HepG2 (cell line): ENCODE results near the gene TSEN54. TPM values are rescaled to one million over a fixed set of nuclear protein-coding genes. Genes with fewer than 3 reads are reported as not detected.

Source experiments
- ARHGAP35 ChIP-seq: sonication (generic); formaldehyde crosslinking; IDR thresholded peaks from 2 replicates; pipeline ENCODE4 v1.9.0; 2022; ENCODE audit warnings: mild to moderate bottlenecking, inconsistent platforms, moderate library complexity, missing genetic modification reagents, borderline replicate concordance
- BRD4 ChIP-seq: sonication (generic); formaldehyde crosslinking; IDR thresholded peaks from 2 replicates; pipeline ENCODE4 v1.4.0; 2020; ENCODE audit warnings: missing genetic modification reagents
- CCDC6 ChIP-seq: sonication (generic); formaldehyde crosslinking; IDR thresholded peaks from 2 replicates; pipeline ENCODE4 v1.8.1; 2022; ENCODE audit warnings: mild to moderate bottlenecking, missing genetic modification reagents, moderate library complexity
- EHMT2 ChIP-seq: fragments of 200-600 bp; sonication (generic); IDR thresholded peaks from 2 replicates; pipeline ENCODE4 v1.7.0; 2017; ENCODE audit warnings: antibody characterized with exemption, low read depth, low read length, borderline replicate concordance
- ETV5 ChIP-seq: IDR thresholded peaks from 2 replicates; pipeline ENCODE4 v1.6.1; 2018; ENCODE audit warnings: missing biosample characterization, missing genetic modification reagents, inconsistent platforms, borderline replicate concordance
- GATAD1 ChIP-seq: IDR thresholded peaks from 2 replicates; pipeline ENCODE4 v1.6.1; 2016; ENCODE audit warnings: missing genetic modification reagents, missing compliant biosample characterization
- HBP1 ChIP-seq: IDR thresholded peaks from 2 replicates; pipeline ENCODE4 v1.6.1; 2016; ENCODE audit warnings: low read depth, control low read depth
- HNF4A ChIP-seq: sonication (generic); formaldehyde crosslinking; IDR thresholded peaks from 2 replicates; pipeline ENCODE4 v1.4.0; 2020; ENCODE audit warnings: missing genetic modification reagents
- KAT2B ChIP-seq: fragments of 150-350 bp; IDR thresholded peaks from 2 replicates; pipeline ENCODE4 v1.6.1; 2014; ENCODE audit warnings: low read depth, low read length, borderline replicate concordance
- RELA ChIP-seq: sonication (generic); formaldehyde crosslinking; IDR thresholded peaks from 2 replicates; pipeline ENCODE4 v1.4.0; 2020; ENCODE audit warnings: missing genetic modification reagents
- SAFB2 ChIP-seq: sonication (generic); formaldehyde crosslinking; IDR thresholded peaks from 2 replicates; pipeline ENCODE4 v1.5.1; 2020; ENCODE audit warnings: missing genetic modification reagents, low read depth, mild to moderate bottlenecking, borderline replicate concordance
- SMAD9 ChIP-seq: sonication (generic); formaldehyde crosslinking; IDR thresholded peaks from 2 replicates; pipeline ENCODE4 v1.5.1; 2020; ENCODE audit warnings: mild to moderate bottlenecking, missing genetic modification reagents
- SP1 ChIP-seq, 2 experiments: fragments of 450-650 bp in 1 of 2; sonication (generic) in 1 of 2; formaldehyde crosslinking in 1 of 2; IDR thresholded peaks; 2 replicates each; pipeline versions ENCODE4 v1.4.0 to v1.6.1; 2016 to 2020; ENCODE audit warnings: missing genetic modification reagents in 1 of 2
- THAP7 ChIP-seq: sonication (generic); formaldehyde crosslinking; IDR thresholded peaks from 2 replicates; pipeline ENCODE4 v1.8.1; 2023; ENCODE audit warnings: mild to moderate bottlenecking, missing genetic modification reagents
- ZNF431 ChIP-seq: sonication (generic); formaldehyde crosslinking; IDR thresholded peaks from 2 replicates; pipeline ENCODE4 v1.9.0; 2022; ENCODE audit warnings: missing genetic modification reagents, low read depth, mild to moderate bottlenecking, borderline replicate concordance
- ZNF710 ChIP-seq: sonication (generic); formaldehyde crosslinking; IDR thresholded peaks from 2 replicates; pipeline ENCODE4 v1.5.0; 2020; ENCODE audit warnings: mild to moderate bottlenecking, missing genetic modification reagents, borderline replicate concordance
- ZSCAN21 ChIP-seq: sonication (generic); formaldehyde crosslinking; IDR thresholded peaks from 2 replicates; pipeline ENCODE4 v1.8.0; 2022; ENCODE audit warnings: mild to moderate bottlenecking, missing genetic modification reagents, moderate library complexity, borderline replicate concordance
- polyA plus RNA-seq, 8 experiments: library from polyadenylated mRNA; depleted of rRNA in 3 of 8; stranded (reverse) in 7 of 8; unstranded in 1 of 8; fragments of >200 nt; fragmentation: Illumina TruSeq in 4 of 8; extraction: Trizol in 4 of 8; gene quantifications; 2 replicates each; pipeline versions ENCODE4 v1.2.1 to v1.2.3, GENCODE V29; 2011 to 2016; ENCODE audit warnings: low read depth in 4 of 8, missing spikeins in 1 of 8, mixed read lengths in 1 of 8; ENCODE audit not compliant: insufficient read depth in 1 of 8
- total RNA-seq, 5 experiments: library from RNA; depleted of rRNA; stranded (reverse); fragments of >200 nt; fragmentation: Illumina TruSeq; extraction: Trizol; gene quantifications; 2 replicates each; pipeline ENCODE4 v1.2.3, GENCODE V29; 2016; ENCODE audit warnings: low read depth in 1 of 5

TSEN54 gene
- total and polyA plus RNA-seq, 2 of the 13 experiments (the other 11 are each of a cell fraction or from before 2014, with no cell fraction given): 62.9 to 63.3 TPM

DNA sequence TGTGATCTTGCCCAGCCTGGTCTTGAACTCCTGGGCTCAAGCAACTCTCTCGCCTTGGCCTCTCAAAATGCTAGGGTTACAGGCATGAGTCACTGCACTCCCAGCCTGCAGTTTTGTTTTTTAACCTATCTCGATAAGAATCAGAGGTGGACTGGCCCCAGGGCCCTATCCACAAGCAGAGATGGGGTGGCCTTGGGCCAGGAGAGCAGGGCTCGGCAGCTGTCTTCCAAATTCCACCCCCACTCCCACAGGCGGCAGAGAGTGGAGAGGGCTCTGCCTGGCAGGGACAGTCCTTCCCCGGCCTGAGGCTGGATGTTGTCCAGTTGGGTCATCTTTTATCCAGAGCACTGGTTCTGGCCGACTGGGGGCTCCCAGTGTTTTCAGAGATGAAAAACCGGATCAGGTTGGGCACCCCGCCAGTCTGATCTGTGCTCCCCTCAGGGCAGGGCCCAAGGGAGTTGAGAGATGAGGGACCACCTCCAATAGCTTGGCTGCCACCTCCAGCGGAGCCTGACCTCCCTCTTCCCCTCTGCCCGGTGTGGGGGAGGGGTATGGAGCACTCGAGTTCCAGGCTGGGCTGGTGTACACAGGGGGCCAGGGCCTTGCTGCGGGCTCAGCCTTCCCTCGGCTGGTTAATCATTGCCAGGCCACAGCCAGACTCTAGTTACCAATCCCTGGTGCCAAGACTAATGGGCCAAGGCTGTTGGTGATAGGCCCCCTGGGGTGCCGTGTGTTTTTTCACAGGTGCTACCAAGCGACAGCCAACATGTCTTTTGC, 40.9 kb downstream of the TSEN54 start (continued):
- TF ChIP-seq SMAD9 (CRISPR knock-in tag): peak; percentile 16; the same call in 1 of the 2 replicates
- peak; percentile 92 for TF ChIP-seq ZNF710 (CRISPR knock-in tag)
- TF ChIP-seq SP1 (IDR thresholded peaks at IDR 0.05): no peak
- peak; percentile 61; the same call in 1 of the 2 replicates for TF ChIP-seq SP1 (CRISPR knock-in tag; IDR thresholded peaks at IDR 0.05)
- 0 out of 2 replicates have a peak, but pooled peaks have one; percentile 37 for TF ChIP-seq ARHGAP35 (CRISPR knock-in tag)
- TF ChIP-seq ZSCAN21: peak; percentile 98
- TF ChIP-seq ETV5 (CRISPR knock-in tag): peak; percentile 70
- peak; percentile 80; the same call in 1 of the 2 replicates for TF ChIP-seq SAFB2 (CRISPR knock-in tag)
- TF ChIP-seq GATAD1 (CRISPR knock-in tag): peak; percentile 71
- peak; percentile 74; the same call in 1 of the 2 replicates for TF ChIP-seq BRD4 (CRISPR knock-in tag)
- TF ChIP-seq KAT2B: no peak
- 0 out of 2 replicates have a peak, but pooled peaks have one; percentile 11 for TF ChIP-seq THAP7 (CRISPR knock-in tag)
- peak; percentile 57 for TF ChIP-seq HNF4A (CRISPR knock-in tag)
- TF ChIP-seq RELA (CRISPR knock-in tag): peak; percentile 89; the same call in 1 of the 2 replicates
- no peak; the same call in 1 of the 2 replicates for TF ChIP-seq CCDC6 (CRISPR knock-in tag)
- TF ChIP-seq HBP1 (CRISPR knock-in tag): no peak; the same call in 1 of the 2 replicates
- no peak for TF ChIP-seq EHMT2
- TF ChIP-seq ZNF431 (CRISPR knock-in tag): 0 out of 2 replicates have a peak, but pooled peaks have one; percentile 42
